Astrocyte (in vitro differentiated cells and primary cell): ENCODE results near the gene TMEM119.

Experiments used
- EZH2 ChIP-seq: IDR thresholded peaks from 2 replicates; pipeline ENCODE4 v1.6.1; 2012; ENCODE audit warnings: mild to moderate bottlenecking, low read length, inconsistent platforms; ENCODE audit not compliant: insufficient read depth
- TF ChIP-seq, protein P1 (sequence below): IDR thresholded peaks from 2 replicates; pipeline ENCODE4 v1.5.1; 2011; ENCODE audit warnings: low read depth, mild to moderate bottlenecking, inconsistent platforms, low read length, moderate library complexity; ENCODE audit not compliant: insufficient read depth

DNA sequence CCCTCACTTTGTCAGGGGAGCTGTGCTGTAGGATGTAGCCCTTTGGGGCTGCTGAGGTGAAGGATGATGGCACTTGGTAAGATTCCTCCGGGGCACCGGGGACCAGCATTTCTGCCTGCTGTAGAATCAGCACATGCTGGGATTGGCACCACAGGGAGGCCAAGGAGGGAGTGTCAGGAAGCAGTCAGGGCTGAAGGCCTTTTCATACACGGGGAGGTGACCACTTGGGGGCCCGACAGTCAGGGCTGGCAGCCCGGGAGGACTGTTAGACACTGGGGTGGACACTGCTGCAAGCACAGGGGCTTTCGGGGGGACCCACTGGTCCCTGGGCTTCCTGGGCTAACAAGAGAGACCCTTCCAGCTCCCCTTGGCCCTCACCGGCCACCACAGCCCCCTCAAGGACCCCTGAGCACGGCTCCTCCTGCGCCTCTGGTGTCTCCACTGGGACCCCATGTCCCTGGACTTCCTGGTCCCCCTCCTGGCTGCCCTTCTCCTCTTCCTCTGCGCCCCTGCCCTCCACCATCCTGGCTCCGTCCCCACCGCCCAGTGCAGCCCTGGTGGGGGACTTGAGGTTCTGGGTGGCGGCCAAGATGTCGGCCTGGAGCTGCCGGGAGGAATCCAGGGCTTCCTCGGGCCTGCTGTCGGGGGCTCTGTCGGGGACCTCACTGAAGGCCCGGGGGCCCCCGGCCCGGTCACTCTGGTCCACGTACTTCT is 6.5 kb downstream of the TMEM119 start:
- TF ChIP-seq, protein P1, sequence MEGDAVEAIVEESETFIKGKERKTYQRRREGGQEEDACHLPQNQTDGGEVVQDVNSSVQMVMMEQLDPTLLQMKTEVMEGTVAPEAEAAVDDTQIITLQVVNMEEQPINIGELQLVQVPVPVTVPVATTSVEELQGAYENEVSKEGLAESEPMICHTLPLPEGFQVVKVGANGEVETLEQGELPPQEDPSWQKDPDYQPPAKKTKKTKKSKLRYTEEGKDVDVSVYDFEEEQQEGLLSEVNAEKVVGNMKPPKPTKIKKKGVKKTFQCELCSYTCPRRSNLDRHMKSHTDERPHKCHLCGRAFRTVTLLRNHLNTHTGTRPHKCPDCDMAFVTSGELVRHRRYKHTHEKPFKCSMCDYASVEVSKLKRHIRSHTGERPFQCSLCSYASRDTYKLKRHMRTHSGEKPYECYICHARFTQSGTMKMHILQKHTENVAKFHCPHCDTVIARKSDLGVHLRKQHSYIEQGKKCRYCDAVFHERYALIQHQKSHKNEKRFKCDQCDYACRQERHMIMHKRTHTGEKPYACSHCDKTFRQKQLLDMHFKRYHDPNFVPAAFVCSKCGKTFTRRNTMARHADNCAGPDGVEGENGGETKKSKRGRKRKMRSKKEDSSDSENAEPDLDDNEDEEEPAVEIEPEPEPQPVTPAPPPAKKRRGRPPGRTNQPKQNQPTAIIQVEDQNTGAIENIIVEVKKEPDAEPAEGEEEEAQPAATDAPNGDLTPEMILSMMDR = no peak
- no peak for TF ChIP-seq EZH2
